Dendritic cell treated with granulocyte-macrophage colony-stimulating factor and Interleukin-4, amounts not matched to agents 40 ng/mL and 50 ng/mL, for 4 days (primary cell): ENCODE data around the gene PRELP.
A peak's percentile ranks its signal among the peaks of the same experiment; 100 is the strongest.

Experiments
- H3K27ac Mint-ChIP-seq: one replicate; pipeline ENCODE4 v1.8.0; 2022; ENCODE audit warnings: mild to moderate bottlenecking, mixed read lengths
- H3K27me3 Mint-ChIP-seq: one replicate; pipeline ENCODE4 v1.8.0; 2022; ENCODE audit warnings: mild to moderate bottlenecking, mixed read lengths
- H3K36me3 Mint-ChIP-seq: one replicate; pipeline ENCODE4 v1.8.0; 2022; ENCODE audit warnings: low read depth, mixed read lengths
- H3K4me1 Mint-ChIP-seq: one replicate; pipeline ENCODE4 v1.8.0; 2022; ENCODE audit warnings: low read depth, mixed read lengths
- H3K4me3 Mint-ChIP-seq: one replicate; pipeline ENCODE4 v1.8.0; 2022; ENCODE audit warnings: mild to moderate bottlenecking, moderate library complexity, mixed read lengths
- H3K9me3 Mint-ChIP-seq: one replicate; pipeline ENCODE4 v1.8.0; 2022; ENCODE audit warnings: mixed read lengths
- intact Hi-C: fragments of 100-400 bp; cut with micrococcal nuclease; formaldehyde crosslinking; loops from one replicate; pipeline ENCODE4 v1.15.0; 2022

Gene PRELP

GRCh38 chr1:203522237-203522636 lies 46.6 kb downstream of the PRELP start:
- Mint-ChIP-seq H3K9me3 (no peaks in the 10 kb centered on the region), H3K4me3 (no peak overlapping the region), H3K27me3 (peaks cover 3% of the 10 kb centered on the region), H3K36me3 (no peaks in the 10 kb centered on the region), H3K27ac (no peak overlapping the region), H3K4me1 (peaks cover 39% of the 10 kb centered on the region)
- intact Hi-C loops, result no loop called here

GRCh38 chr1:203523667-203524066 lies 48.1 kb downstream of the PRELP start:
- Mint-ChIP-seq H3K27ac (no peak overlapping the region), H3K4me3 (no peak overlapping the region), H3K4me1 (peaks cover 40% of the 10 kb centered on the region), H3K27me3 (peaks cover 2% of the 10 kb centered on the region), H3K9me3 (no peaks in the 10 kb centered on the region), H3K36me3 (no peaks in the 10 kb centered on the region)
- intact Hi-C loops, result no loop called here

- Mint-ChIP-seq H3K27ac (no peak overlapping the region), H3K4me1 (peaks cover 45% of the 10 kb centered on the region), H3K27me3 (peaks cover 2% of the 10 kb centered on the region)
Measured at GRCh38 chr1:203524152-203524551, 48.5 kb downstream of the PRELP start.

GRCh38 chr1:203524824-203525223 lies 49.2 kb downstream of the PRELP start:
- Mint-ChIP-seq H3K27me3 (peaks cover 2% of the 10 kb centered on the region), H3K27ac (no peak overlapping the region), H3K4me1 (peaks cover 50% of the 10 kb centered on the region), H3K9me3 (no peaks in the 10 kb centered on the region), H3K36me3 (no peaks in the 10 kb centered on the region), H3K4me3 (no peak overlapping the region)
- intact Hi-C loops, result no loop called here

More at GRCh38 chr1:203524152-203524551, 48.5 kb downstream of the PRELP start:
- Mint-ChIP-seq H3K36me3 (no peaks in the 10 kb centered on the region), H3K9me3 (no peaks in the 10 kb centered on the region), H3K4me3 (no peak overlapping the region)
- intact Hi-C loops, result no loop called here

- H3K4me1 Mint-ChIP-seq, result peaks cover 42% of the 10 kb centered on the region
- intact Hi-C loops, result no loop called here
- no peak overlapping the region for H3K27ac Mint-ChIP-seq
- no peak overlapping the region for H3K4me3 Mint-ChIP-seq
- no peaks in the 10 kb centered on the region for H3K9me3 Mint-ChIP-seq
- H3K27me3 Mint-ChIP-seq, result peaks cover 2% of the 10 kb centered on the region
- no peaks in the 10 kb centered on the region for H3K36me3 Mint-ChIP-seq
Measured at GRCh38 chr1:203525685-203526084, 50.1 kb downstream of the PRELP start.

GRCh38 chr1:203526130-203526529 lies 50.5 kb downstream of the PRELP start:
- H3K27me3 Mint-ChIP-seq, result peaks cover 2% of the 10 kb centered on the region
- peaks cover 39% of the 10 kb centered on the region for H3K4me1 Mint-ChIP-seq
- no peaks in the 10 kb centered on the region for H3K9me3 Mint-ChIP-seq
- no peak overlapping the region for H3K27ac Mint-ChIP-seq
- no peaks in the 10 kb centered on the region for H3K36me3 Mint-ChIP-seq
- intact Hi-C loops, result no loop called here
- no peak overlapping the region for H3K4me3 Mint-ChIP-seq

- peaks cover 2% of the 10 kb centered on the region for H3K27me3 Mint-ChIP-seq
- no peaks in the 10 kb centered on the region for H3K9me3 Mint-ChIP-seq
- intact Hi-C loops, result no loop called here
- peaks cover 34% of the 10 kb centered on the region for H3K4me1 Mint-ChIP-seq
- H3K27ac Mint-ChIP-seq, result peak overlapping the region; percentile 3
- H3K4me3 Mint-ChIP-seq, result no peak overlapping the region
- no peaks in the 10 kb centered on the region for H3K36me3 Mint-ChIP-seq
Measured at GRCh38 chr1:203526572-203526971, 51.0 kb downstream of the PRELP start.

- no peaks in the 10 kb centered on the region for H3K36me3 Mint-ChIP-seq
- no peaks in the 10 kb centered on the region for H3K9me3 Mint-ChIP-seq
- peaks cover 33% of the 10 kb centered on the region for H3K4me1 Mint-ChIP-seq
- peak overlapping the region; percentile 3 for H3K27ac Mint-ChIP-seq
- no peaks in the 10 kb centered on the region for H3K27me3 Mint-ChIP-seq
- intact Hi-C loops, result no loop called here
- no peak overlapping the region for H3K4me3 Mint-ChIP-seq
Measured at GRCh38 chr1:203527013-203527412, 51.4 kb downstream of the PRELP start.

- Mint-ChIP-seq H3K4me1 (peaks cover 33% of the 10 kb centered on the region), H3K4me3 (no peak overlapping the region), H3K9me3 (no peaks in the 10 kb centered on the region), H3K27me3 (no peaks in the 10 kb centered on the region), H3K27ac (no peak overlapping the region), H3K36me3 (no peaks in the 10 kb centered on the region)
- intact Hi-C loops, result no loop called here
Measured at GRCh38 chr1:203528063-203528462, 52.5 kb downstream of the PRELP start.

GRCh38 chr1:203528976-203529835 lies 53.6 kb downstream of the PRELP start:
- Mint-ChIP-seq H3K27me3 (no peaks in the 10 kb centered on the region), H3K4me1 (peaks cover 30% of the 10 kb centered on the region), H3K9me3 (no peaks in the 10 kb centered on the region), H3K27ac (no peak overlapping the region), H3K36me3 (no peaks in the 10 kb centered on the region), H3K4me3 (no peak overlapping the region)
- intact Hi-C loops, result no loop called here

- peaks cover 23% of the 10 kb centered on the region for H3K4me1 Mint-ChIP-seq
- no peaks in the 10 kb centered on the region for H3K9me3 Mint-ChIP-seq
- H3K36me3 Mint-ChIP-seq, result no peaks in the 10 kb centered on the region
Measured at GRCh38 chr1:203531063-203531462, 55.5 kb downstream of the PRELP start.

GRCh38 chr1:203534012-203534411 lies 58.4 kb downstream of the PRELP start:
- Mint-ChIP-seq H3K36me3 (no peaks in the 10 kb centered on the region), H3K4me3 (no peak overlapping the region), H3K27ac (no peak overlapping the region), H3K4me1 (peaks cover 16% of the 10 kb centered on the region), H3K9me3 (no peaks in the 10 kb centered on the region), H3K27me3 (peaks cover 1% of the 10 kb centered on the region)
- intact Hi-C loops, result no loop called here

More at GRCh38 chr1:203531063-203531462, 55.5 kb downstream of the PRELP start:
- Mint-ChIP-seq H3K27ac (no peak overlapping the region), H3K4me3 (no peak overlapping the region), H3K27me3 (no peaks in the 10 kb centered on the region)
- intact Hi-C loops, result no loop called here

GRCh38 chr1:203534526-203534925 lies 58.9 kb downstream of the PRELP start:
- peaks cover 1% of the 10 kb centered on the region for H3K27me3 Mint-ChIP-seq
- H3K4me3 Mint-ChIP-seq, result no peak overlapping the region
- H3K36me3 Mint-ChIP-seq, result no peaks in the 10 kb centered on the region
- no peaks in the 10 kb centered on the region for H3K9me3 Mint-ChIP-seq
- peaks cover 11% of the 10 kb centered on the region for H3K4me1 Mint-ChIP-seq
- intact Hi-C loops, result no loop called here
- no peak overlapping the region for H3K27ac Mint-ChIP-seq

- H3K9me3 Mint-ChIP-seq, result no peaks in the 10 kb centered on the region
- intact Hi-C loops, result no loop called here
- no peaks in the 10 kb centered on the region for H3K36me3 Mint-ChIP-seq
Measured at GRCh38 chr1:203536575-203536974, 61.0 kb downstream of the PRELP start.

More at GRCh38 chr1:203536575-203536974, 61.0 kb downstream of the PRELP start:
- H3K4me3 Mint-ChIP-seq, result no peak overlapping the region
- peaks cover 1% of the 10 kb centered on the region for H3K27me3 Mint-ChIP-seq
- peaks cover 9% of the 10 kb centered on the region for H3K4me1 Mint-ChIP-seq
- no peak overlapping the region for H3K27ac Mint-ChIP-seq
